Right atrium auricular region (tissue), 2 donors: ENCODE data around the gene PREPL. TPM values are rescaled to one million over a fixed set of nuclear protein-coding genes. Genes with fewer than 3 reads are reported as not detected.

Source experiments
- DNase-seq: peaks from one replicate; pipeline ENCODE4 v3.0.0-alpha.2; 2019; ENCODE audit warnings: low spot score
- H3K27ac ChIP-seq, 2 donors: fragments of 200-600 bp; sonication (generic); 1 replicate in 1 of 2; 2 replicates in 1 of 2; pipeline ENCODE4 v1.5.1; 2016 to 2019
- H3K27me3 ChIP-seq, 2 donors: fragments of 200-600 bp; sonication (generic); one replicate each; pipeline versions ENCODE4 v1.5.1 to v1.6.0; 2017 to 2019
- H3K36me3 ChIP-seq: fragments of 200-600 bp; sonication (generic); one replicate; pipeline ENCODE4 v1.5.1; 2016
- H3K4me1 ChIP-seq, 2 donors: fragments of 200-600 bp; sonication (generic); one replicate each; pipeline versions ENCODE4 v1.5.1 to v1.6.0; 2017 to 2019
- H3K4me3 ChIP-seq, 2 donors: fragments of 200-600 bp; sonication (generic); 1 replicate in 1 of 2; 2 replicates in 1 of 2; pipeline ENCODE4 v1.5.1; 2017 to 2019; ENCODE audit warnings: mild to moderate bottlenecking in 1 of 2, moderate library complexity in 1 of 2
- H3K9me3 ChIP-seq, 2 donors: fragments of 200-600 bp; sonication (generic); one replicate each; pipeline ENCODE4 v1.5.1; 2019
- total RNA-seq, 2 donors: library from RNA; depleted of rRNA; stranded (reverse); fragments of >200 nt; gene quantifications; one replicate each; pipeline ENCODE4 v1.1.0, GENCODE V29; 2016
- TF ChIP-seq, protein P1 (sequence below), 2 donors: fragments of 200-600 bp; sonication (generic); IDR thresholded peaks; one replicate each; pipeline ENCODE4 v1.5.1; 2019; ENCODE audit warnings: antibody characterized with exemption in 2 of 2

Gene PREPL
- total RNA-seq, 2 donors from 2014 or later: 71.5 to 98.5 TPM

DNA sequence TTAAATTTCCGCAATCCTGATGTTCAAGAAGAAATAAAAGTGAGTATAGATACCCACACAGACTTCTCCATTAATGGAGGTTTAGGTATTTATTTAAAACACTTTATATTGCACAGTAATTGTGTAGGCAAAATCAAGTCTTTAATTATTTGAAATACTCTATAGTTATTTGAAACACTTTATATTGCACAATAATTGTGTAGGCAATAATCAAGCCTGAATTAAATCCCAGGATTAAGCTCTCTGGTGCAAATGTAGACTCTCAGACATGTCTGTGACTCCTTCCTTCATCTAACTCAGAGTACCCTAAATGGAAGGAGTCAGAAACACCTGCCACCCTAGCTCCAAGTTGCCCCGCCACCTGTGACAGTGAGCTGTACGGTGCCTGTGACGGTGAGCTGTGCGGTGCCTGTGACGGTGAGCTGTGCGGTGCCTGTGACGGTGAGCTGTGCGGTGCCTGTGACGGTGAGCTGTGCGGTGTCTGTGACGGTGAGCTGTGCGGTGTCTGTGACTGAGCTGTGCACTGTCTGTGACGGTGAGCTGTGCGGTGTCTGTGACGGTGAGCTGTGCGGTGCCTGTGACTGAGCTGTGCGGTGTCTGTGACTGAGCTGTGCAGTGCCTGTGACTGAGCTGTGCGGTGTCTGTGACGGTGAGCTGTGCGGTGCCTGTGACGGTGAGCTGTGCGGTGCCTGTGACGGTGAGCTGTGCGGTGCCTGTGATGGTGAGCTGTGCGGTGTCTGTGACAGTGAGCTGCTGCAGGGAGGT lies 75.0 kb downstream of the PREPL start:
- TF ChIP-seq, protein P1, sequence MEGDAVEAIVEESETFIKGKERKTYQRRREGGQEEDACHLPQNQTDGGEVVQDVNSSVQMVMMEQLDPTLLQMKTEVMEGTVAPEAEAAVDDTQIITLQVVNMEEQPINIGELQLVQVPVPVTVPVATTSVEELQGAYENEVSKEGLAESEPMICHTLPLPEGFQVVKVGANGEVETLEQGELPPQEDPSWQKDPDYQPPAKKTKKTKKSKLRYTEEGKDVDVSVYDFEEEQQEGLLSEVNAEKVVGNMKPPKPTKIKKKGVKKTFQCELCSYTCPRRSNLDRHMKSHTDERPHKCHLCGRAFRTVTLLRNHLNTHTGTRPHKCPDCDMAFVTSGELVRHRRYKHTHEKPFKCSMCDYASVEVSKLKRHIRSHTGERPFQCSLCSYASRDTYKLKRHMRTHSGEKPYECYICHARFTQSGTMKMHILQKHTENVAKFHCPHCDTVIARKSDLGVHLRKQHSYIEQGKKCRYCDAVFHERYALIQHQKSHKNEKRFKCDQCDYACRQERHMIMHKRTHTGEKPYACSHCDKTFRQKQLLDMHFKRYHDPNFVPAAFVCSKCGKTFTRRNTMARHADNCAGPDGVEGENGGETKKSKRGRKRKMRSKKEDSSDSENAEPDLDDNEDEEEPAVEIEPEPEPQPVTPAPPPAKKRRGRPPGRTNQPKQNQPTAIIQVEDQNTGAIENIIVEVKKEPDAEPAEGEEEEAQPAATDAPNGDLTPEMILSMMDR (IDR thresholded peaks at IDR 0.05): no peak
- no peak for DNase-seq
- Histone ChIP-seq H3K4me1 (peaks cover 0 to 2% of the 10 kb centered on the region in 2 donors), H3K27ac (no peak overlapping the region), H3K9me3 (no peaks in the 10 kb centered on the region), H3K4me3 (no peak overlapping the region), H3K27me3 (no peaks in the 10 kb centered on the region), H3K36me3 (no peaks in the 10 kb centered on the region)

DNA sequence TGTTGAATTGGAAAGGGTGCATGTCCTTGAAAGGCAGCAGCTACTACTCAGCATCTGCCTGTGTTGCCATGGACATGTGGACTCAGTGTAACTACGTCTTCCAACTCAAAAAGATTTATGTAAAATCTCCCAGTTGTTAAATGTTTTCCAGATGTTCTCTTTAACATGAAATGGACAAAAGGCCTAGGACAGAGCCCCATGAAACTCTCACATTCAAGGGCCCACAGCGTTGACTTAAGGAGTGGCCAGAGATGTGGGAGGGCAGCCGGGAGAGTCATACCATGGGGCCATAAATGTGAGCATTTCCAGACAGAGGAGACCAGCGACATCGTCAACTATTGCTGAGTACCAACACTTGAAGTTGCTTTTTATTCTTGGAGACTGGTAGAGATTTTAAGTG lies 76.1 kb downstream of the PREPL start:
- Histone ChIP-seq H3K9me3 (no peaks in the 10 kb centered on the region), H3K27me3 (no peaks in the 10 kb centered on the region), H3K36me3 (no peaks in the 10 kb centered on the region), H3K4me3 (no peak overlapping the region), H3K27ac (no peak overlapping the region), H3K4me1 (no peaks in the 10 kb centered on the region)
- no peak for DNase-seq
- TF ChIP-seq, protein P1 (IDR thresholded peaks at IDR 0.05): no peak

DNA sequence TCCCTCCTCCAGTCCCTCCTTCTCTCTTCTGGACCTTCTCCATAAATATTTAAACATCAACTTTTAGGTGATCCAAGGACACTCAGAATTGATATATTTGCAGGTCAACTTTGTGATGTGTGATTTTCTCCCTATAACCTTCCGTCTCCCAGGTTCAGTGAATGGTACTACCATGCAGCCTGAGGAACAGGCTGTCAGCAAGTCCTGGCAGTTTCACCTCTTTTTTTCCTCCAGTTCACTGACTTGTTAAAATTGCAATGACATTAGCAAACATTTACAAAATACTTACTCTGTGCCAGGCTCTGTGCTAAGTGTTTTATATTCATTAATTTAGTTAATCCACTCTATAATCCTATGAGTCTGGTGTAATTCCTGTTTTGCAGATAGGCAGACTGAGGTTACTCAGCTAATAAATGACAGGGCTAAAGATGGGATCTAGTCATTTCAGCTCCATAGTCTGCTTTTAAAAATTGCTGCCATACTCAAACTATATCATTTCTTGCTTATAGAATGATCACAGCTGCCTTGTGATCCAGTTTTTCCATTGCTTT lies 78.1 kb downstream of the PREPL start:
- Histone ChIP-seq H3K4me1 (no peaks in the 10 kb centered on the region), H3K27me3 (no peaks in the 10 kb centered on the region), H3K27ac (no peak overlapping the region), H3K9me3 (no peaks in the 10 kb centered on the region), H3K4me3 (no peak overlapping the region), H3K36me3 (no peaks in the 10 kb centered on the region)
- TF ChIP-seq, protein P1 (IDR thresholded peaks at IDR 0.05): no peak
- DNase-seq: no peak

DNA sequence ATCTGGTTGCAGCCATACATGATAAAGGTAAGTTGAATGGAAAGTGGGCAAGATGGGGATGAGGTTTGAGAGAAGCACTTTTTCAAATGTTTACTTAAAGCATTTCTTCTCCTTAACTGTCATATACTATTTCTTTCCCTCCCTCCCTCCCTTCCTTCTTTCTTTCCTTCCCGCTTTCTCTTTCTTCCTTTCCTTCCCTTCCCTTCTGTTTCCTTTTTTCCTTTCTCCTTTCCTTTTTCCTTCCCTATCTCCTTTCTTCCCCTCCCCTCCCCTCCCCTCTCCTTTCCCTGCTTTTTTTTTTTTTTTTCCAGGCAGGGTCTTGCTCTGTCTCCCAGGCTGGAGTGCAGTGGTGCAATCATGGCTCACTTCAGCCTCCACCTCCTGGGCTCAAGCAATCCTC lies 80.4 kb downstream of the PREPL start:
- TF ChIP-seq, protein P1 (IDR thresholded peaks at IDR 0.05): no peak

DNA sequence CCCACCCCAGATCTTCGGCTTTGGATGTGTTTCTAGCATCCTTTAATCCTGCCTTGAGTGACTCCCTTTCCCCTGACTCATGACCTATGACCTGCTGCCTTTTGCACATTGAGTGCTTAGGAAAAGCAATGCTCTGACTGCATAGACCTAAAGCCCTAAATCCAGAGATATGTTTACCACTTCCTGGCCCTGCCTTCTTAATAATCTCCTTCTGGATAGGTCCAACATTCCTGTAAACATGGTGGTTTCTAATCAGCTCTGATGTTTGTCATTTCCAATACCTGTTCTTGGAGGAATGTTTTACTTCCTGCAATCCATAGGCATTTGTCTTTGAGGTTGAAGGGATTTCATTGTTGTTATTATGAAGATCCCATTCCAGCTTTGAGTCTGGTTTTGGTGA lies 83.8 kb downstream of the PREPL start:
- Histone ChIP-seq H3K36me3 (no peaks in the 10 kb centered on the region), H3K27me3 (no peaks in the 10 kb centered on the region), H3K4me1 (no peaks in the 10 kb centered on the region), H3K27ac (no peak overlapping the region), H3K9me3 (no peaks in the 10 kb centered on the region), H3K4me3 (no peak overlapping the region)
- DNase-seq: no peak
- TF ChIP-seq, protein P1 (IDR thresholded peaks at IDR 0.05): no peak

More for the DNA sequence above, 80.4 kb downstream of the PREPL start:
- no peak for DNase-seq
- Histone ChIP-seq H3K4me3 (no peak overlapping the region), H3K36me3 (no peaks in the 10 kb centered on the region), H3K27ac (no peak overlapping the region), H3K9me3 (no peaks in the 10 kb centered on the region), H3K4me1 (no peaks in the 10 kb centered on the region), H3K27me3 (no peaks in the 10 kb centered on the region)
